ENCODE measurements around the gene MAD2L1BP.
"Not testable (repeated sequence)": the region's sequence is repeated elsewhere in the genome, so short reads cannot be mapped to it uniquely, and the experiment has no call there.

MAD2L1BP gene

GRCh38 chr6:43627008-43627825 is 8.4 kb upstream of the MAD2L1BP start:
- peak; percentile 12 for DNase-seq

- peak; percentile 45 for DNase-seq
Observed at GRCh38 chr6:43628393-43629103, 7.1 kb upstream of the MAD2L1BP start.

GRCh38 chr6:43629104-43629504 is 6.5 kb upstream of the MAD2L1BP start, which contains the start of gene GTPBP2:
TSS of gene GTPBP2 (minus strand) at chr6:43629264. CDS start at chr6:43629162, 102 bp downstream.
- DNase-seq = peak; percentile 99

- peak; percentile 97 for DNase-seq
Observed at GRCh38 chr6:43629505-43630300, 5.9 kb upstream of the MAD2L1BP start.

GRCh38 chr6:43630980-43631619 is 4.5 kb upstream of the MAD2L1BP start:
- no peak for DNase-seq

GRCh38 chr6:43633002-43633401 is 2.6 kb upstream of the MAD2L1BP start:
- not testable (repeated sequence) for DNase-seq

- DNase-seq = no peak
Observed at GRCh38 chr6:43634702-43635303, 837 bp upstream of the MAD2L1BP start.

GRCh38 chr6:43636308-43636659 is 644 bp downstream of the MAD2L1BP start:
- DNase-seq = no peak

GRCh38 chr6:43639984-43640800 is 4.6 kb downstream of the MAD2L1BP start:
- no peak for DNase-seq

- peak; percentile 73 for DNase-seq
Observed at GRCh38 chr6:43644940-43645612, 9.4 kb downstream of the MAD2L1BP start, which contains the start of gene RSPH9. TSS of gene RSPH9 (plus strand) at chr6:43645036. CDS start at chr6:43645099, 63 bp downstream.

- DNase-seq = no peak
Observed at GRCh38 chr6:43645613-43645964, 9.9 kb downstream of the MAD2L1BP start.

GRCh38 chr6:43647613-43648012 is 12.0 kb downstream of the MAD2L1BP start:
- no peak for DNase-seq

- no peak for DNase-seq
Observed at GRCh38 chr6:43648248-43648647, 12.6 kb downstream of the MAD2L1BP start.

GRCh38 chr6:43652822-43653221 is 17.2 kb downstream of the MAD2L1BP start:
- not testable (repeated sequence) for DNase-seq

- DNase-seq = no peak
Observed at GRCh38 chr6:43657221-43657802, 21.7 kb downstream of the MAD2L1BP start.

- DNase-seq = no peak
Observed at GRCh38 chr6:43658161-43658560, 22.5 kb downstream of the MAD2L1BP start.

GRCh38 chr6:43662948-43663347 is 27.3 kb downstream of the MAD2L1BP start:
- DNase-seq = not testable (repeated sequence)

- no peak for DNase-seq
Observed at GRCh38 chr6:43665376-43665775, 29.7 kb downstream of the MAD2L1BP start.

- no peak for DNase-seq
Observed at GRCh38 chr6:43666196-43666920, 30.7 kb downstream of the MAD2L1BP start.

Measured in NCI-H1105 treated with DMSO at 0.1 percent for 48 hours (cell line).